HT1080 (cell line): ENCODE measurements around the gene KATNAL1. TPM values are rescaled to one million over a fixed set of nuclear protein-coding genes. Genes with fewer than 3 reads are reported as not detected.
"Not testable (repeated sequence)": the region's sequence is repeated elsewhere in the genome, so short reads cannot be mapped to it uniquely, and the experiment has no call there.

Experiments used
- DNase-seq: peaks from one replicate; pipeline ENCODE4 v3.0.0-alpha.2; 2015; ENCODE audit warnings: low read depth
- total RNA-seq: library from RNA; depleted of rRNA; stranded (reverse); fragments of >200 nt; shearing (Covaris generic); gene quantifications from 2 replicates; pipeline ENCODE4 v1.2.3, GENCODE V29; 2014

Gene KATNAL1
- total RNA-seq, 1 experiment from 2014 or later: 9.0 TPM

GRCh38 chr13:30295116-30295515, 12.2 kb downstream of the KATNAL1 start:
- DNase-seq: no peak

GRCh38 chr13:30294004-30294403, 13.3 kb downstream of the KATNAL1 start:
- no peak for DNase-seq

GRCh38 chr13:30292325-30292724, 15.0 kb downstream of the KATNAL1 start:
- DNase-seq: no peak

- no peak for DNase-seq
Measured at GRCh38 chr13:30290812-30291436, 16.4 kb downstream of the KATNAL1 start.

GRCh38 chr13:30289533-30289932, 17.8 kb downstream of the KATNAL1 start:
- DNase-seq: no peak

GRCh38 chr13:30286059-30286458, 21.3 kb downstream of the KATNAL1 start:
- not testable (repeated sequence) for DNase-seq

GRCh38 chr13:30276178-30276577, 31.2 kb downstream of the KATNAL1 start:
- no peak for DNase-seq

- no peak for DNase-seq
Measured at GRCh38 chr13:30274083-30274482, 33.3 kb downstream of the KATNAL1 start.

- DNase-seq: not testable (repeated sequence)
Measured at GRCh38 chr13:30270035-30270434, 37.3 kb downstream of the KATNAL1 start.

- DNase-seq: no peak
Measured at GRCh38 chr13:30268673-30269072, 38.7 kb downstream of the KATNAL1 start.

GRCh38 chr13:30266756-30267155, 40.6 kb downstream of the KATNAL1 start:
- DNase-seq: no peak

- DNase-seq: not testable (repeated sequence)
Measured at GRCh38 chr13:30259149-30259733, 48.1 kb downstream of the KATNAL1 start.

GRCh38 chr13:30257468-30258099, 49.8 kb downstream of the KATNAL1 start:
- no peak for DNase-seq

- no peak for DNase-seq
Measured at GRCh38 chr13:30256713-30257467, 50.5 kb downstream of the KATNAL1 start.

GRCh38 chr13:30255696-30256095, 51.7 kb downstream of the KATNAL1 start:
- no peak for DNase-seq

- no peak for DNase-seq
Measured at GRCh38 chr13:30253830-30254229, 53.5 kb downstream of the KATNAL1 start.

- DNase-seq: no peak
Measured at GRCh38 chr13:30247406-30247805, 59.9 kb downstream of the KATNAL1 start.

- no peak for DNase-seq
Measured at GRCh38 chr13:30241532-30241931, 65.8 kb downstream of the KATNAL1 start.

- no peak for DNase-seq
Measured at GRCh38 chr13:30240608-30241007, 66.7 kb downstream of the KATNAL1 start.

GRCh38 chr13:30235216-30235615, 72.1 kb downstream of the KATNAL1 start:
- no peak for DNase-seq

GRCh38 chr13:30234619-30235162, 72.7 kb downstream of the KATNAL1 start:
- peak; percentile 33 for DNase-seq

GRCh38 chr13:30224732-30225131, 82.6 kb downstream of the KATNAL1 start:
- DNase-seq: peak; percentile 79
